GM18508 (cell line): Measurements from ENCODE around the gene TMEM266.

ENCODE experiments used
- ATAC-seq: cut with Tn5 transposase; IDR thresholded peaks from one replicate; pipeline ENCODE4 v1.9.1; 2021; ENCODE audit warnings: moderate number of reproducible peaks; ENCODE audit not compliant: insufficient read depth, unreplicated experiment

Gene TMEM266

DNA sequence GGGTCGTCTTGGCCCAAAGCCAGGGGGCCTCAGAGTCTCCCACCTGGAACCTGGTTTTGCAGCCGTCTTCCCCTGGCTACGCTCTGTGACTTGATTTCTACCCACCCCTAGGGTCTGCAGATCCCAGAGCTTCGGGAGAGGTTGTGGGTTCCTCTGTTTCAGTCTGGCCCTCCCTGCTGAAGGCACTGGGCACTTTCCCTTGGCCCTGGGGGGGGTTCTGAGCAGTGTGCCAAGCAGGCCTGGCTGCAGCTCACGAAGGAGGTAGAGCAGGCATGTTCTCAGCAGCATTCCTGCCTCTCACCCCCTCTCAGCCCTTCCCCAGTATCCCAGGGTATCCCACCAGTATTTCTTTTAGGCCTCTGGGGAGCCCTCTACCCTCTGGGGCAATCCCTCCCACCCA lies 99.0 kb downstream of the TMEM266 start:
- no peak for ATAC-seq

DNA sequence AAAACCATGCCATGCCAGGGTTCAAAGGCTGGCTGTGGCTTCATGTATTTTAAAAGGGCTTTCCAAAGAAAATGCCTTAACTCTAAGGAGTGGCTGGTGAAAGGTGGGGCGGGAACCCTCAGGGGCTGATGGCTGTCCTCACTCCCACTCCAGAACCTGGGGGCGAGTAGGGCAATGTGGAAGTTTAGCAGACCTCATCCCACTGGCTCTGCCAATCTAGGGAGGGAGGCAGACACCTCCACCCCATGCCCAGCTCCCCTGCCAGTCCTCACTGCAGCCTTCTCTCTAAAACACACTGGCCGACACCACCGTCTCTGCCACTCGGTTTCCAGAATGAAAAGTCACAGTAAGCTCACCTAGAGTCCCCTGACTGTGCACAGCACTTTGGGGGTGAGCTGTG lies 99.5 kb downstream of the TMEM266 start:
- ATAC-seq: no peak

GRCh38 chr15:76160426-76161152 lies 100.8 kb downstream of the TMEM266 start:
- ATAC-seq: no peak

- ATAC-seq: no peak
Observed at GRCh38 chr15:76161153-76162035, 101.6 kb downstream of the TMEM266 start.

GRCh38 chr15:76162036-76162398 lies 102.2 kb downstream of the TMEM266 start:
- ATAC-seq: no peak

GRCh38 chr15:76162784-76163456 lies 103.1 kb downstream of the TMEM266 start:
- ATAC-seq: no peak

DNA sequence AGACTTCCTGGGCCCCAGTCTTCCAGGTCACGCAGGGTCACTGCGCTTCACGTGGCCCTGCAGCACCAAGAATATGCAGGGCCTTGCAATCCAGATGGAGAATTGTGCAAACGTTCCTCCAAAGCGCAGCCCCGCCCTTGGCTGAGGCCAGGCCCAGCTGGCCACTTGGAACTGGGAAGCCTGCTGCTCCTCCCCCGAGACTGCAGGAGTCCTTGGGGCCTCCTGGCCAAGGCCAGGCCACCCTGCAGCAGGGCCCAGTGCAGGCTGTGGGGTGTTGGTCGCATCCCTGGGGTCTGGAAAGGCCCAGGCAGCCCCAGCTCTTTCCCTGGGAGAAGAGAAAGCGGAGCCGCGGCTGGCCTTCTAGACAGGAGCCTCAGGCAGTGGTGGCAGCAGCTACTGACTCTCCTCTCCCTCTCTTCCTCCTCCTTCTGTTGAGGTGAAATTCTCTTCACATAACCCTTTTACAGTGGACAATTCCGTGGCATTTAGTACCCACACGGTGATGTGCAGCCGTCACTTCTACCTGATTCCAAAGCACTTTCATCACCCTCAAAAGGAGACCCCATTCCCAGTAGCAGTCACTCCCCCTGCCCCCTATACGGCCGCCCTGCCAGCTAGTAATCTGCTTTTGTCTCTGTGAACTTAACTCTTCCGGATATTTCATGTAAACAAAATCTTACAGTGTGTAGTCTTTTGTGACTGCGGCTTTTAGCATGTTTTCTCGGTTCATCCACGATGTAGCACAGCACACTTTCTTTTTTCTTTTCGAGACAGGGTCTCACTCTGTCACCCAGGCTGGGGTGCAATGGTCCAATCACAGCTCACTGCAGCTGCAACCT lies 103.9 kb downstream of the TMEM266 start:
- no peak for ATAC-seq

- ATAC-seq: no peak
Observed at GRCh38 chr15:76164602-76165001, 104.8 kb downstream of the TMEM266 start.

DNA sequence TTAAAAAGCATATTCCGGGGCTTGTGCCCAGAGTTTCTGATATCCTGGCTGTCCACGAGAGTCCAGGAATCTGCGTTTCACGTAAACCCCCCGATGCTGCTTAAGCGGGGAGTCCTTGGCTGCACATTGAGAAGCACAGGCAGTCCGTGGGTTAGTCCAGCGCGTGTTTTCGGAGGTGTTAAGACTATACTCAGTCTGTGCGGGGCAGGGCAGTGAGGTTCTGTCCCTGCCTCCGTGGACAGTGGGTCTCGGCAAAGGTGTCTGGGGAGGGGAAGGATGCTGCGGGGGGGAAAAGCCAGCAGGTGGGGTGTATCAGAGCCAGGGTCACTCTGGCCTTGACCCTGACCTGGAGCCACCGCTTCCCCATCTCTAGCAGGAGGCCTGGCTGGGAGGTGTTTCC lies 106.2 kb downstream of the TMEM266 start:
- no peak for ATAC-seq

DNA sequence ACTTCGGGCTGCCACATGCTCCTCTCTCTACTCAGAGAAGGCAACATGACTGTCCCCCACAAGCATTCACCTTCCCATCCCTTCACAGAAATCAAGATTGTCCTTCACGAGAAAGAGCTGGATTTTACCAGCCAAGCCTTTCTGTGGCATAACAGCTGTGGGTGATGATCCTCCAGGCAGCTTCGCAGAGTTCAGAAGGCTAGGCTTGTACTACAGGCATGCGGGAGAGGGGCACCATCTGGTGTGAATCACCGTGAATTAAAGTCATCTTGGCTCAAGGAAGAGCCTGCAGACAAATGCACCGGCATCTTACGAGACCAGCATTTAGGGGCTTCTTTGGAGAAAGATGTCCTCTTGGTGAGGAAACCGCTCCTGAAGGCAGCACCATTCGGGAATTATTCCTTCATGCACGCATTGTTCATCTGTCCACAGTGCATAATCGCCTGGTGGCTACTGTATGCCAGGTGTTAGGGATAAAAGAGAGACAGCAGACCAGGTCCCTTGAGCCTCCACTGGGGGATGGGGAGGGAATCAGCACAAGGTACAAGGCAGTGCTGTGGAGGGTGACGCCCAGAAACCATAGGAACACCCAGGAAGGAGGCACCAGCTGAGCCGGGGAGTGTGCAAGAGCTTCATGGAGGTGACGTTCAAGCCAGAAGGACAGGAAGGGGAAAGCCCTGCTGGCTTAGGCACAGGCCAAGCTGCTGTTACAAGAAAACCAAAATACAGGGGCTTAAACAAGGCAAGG lies 108.6 kb downstream of the TMEM266 start:
- ATAC-seq: no peak

DNA sequence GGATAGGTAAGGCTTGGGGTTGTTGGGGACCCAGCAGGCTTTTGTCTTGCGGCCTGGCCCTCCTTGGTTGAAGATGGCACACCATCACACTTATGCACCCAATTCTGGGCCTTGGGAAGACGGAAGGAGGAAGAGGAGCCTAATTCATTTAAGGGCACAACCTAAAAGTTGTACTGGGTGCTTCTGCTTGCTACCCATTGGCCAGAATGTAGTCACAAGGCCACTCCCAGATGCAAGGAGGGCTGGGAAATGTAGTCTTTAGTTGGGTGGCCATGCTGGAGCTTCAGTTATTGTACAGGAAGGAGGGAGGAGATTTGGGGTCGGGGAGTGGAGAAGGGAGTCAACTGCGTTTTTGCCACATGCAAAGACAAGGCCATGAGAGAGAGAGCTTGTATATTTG lies 109.2 kb downstream of the TMEM266 start:
- ATAC-seq: no peak

- ATAC-seq: no peak
Observed at GRCh38 chr15:76169911-76170800, 110.4 kb downstream of the TMEM266 start.

DNA sequence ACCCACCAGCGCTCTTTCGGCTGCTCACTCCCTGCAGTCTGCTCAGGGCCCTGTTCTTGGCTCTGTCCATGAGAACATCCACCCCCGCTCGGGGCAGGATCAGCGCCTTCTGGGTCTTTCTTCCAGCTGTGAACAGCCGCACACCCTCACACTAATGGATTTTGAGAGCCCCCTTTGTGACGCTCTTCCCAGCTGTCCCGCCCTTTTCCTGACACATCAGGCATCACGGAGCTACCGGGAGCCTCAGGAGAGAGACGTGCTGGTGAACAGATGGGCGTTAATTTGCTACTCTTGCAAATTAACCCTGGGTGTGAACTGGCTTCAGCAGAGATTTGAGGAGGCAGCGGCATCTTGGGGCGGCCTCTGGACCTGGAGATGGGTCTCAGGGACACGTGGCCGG lies 113.0 kb downstream of the TMEM266 start:
- ATAC-seq: no peak

DNA sequence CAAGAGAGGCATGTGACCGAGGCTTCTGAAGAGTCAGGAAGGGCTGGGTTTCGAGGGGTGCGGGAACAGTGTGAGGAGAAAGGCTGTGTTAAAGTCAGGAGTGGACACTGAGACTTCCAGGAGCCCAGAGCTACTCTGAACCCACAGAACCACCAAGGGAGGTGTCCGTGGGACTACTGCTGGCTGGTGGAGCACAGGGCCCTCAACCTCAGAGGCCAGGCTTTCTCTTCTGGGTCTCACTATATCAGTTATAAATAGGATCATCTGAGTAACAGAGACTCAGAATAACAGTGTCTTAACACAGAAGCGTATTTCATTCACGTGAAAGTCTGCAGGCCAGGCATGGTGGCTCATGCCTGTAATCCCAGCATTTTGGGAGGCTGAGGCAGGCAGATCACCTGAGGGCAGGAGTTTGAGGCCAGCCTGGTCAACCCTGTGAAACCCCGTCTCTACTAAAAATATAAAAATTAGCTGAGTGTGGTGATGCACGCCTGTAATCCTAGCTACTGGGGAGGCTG lies 113.6 kb downstream of the TMEM266 start:
- no peak for ATAC-seq

- ATAC-seq: no peak
Observed at GRCh38 chr15:76174654-76175053, 114.9 kb downstream of the TMEM266 start.

DNA sequence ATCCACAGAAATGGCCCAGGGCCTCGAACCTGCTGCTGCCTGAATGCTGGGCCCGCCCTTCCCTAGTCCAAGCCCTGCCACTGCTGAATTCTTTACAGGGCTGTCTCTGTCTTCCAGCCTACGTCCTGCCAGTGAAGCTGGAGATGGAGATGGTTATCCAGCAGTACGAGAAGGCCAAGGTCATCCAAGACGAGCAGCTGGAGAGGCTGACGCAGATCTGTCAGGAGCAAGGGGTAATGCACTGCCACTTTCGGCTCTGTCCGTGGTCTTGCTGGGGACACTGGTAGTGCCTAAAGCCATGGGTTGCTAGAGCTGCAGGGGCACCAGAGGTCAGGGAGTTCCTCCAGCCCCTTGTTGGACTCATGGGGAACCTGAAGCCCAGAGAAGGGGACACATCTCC lies 115.7 kb downstream of the TMEM266 start:
- ATAC-seq: no peak

DNA sequence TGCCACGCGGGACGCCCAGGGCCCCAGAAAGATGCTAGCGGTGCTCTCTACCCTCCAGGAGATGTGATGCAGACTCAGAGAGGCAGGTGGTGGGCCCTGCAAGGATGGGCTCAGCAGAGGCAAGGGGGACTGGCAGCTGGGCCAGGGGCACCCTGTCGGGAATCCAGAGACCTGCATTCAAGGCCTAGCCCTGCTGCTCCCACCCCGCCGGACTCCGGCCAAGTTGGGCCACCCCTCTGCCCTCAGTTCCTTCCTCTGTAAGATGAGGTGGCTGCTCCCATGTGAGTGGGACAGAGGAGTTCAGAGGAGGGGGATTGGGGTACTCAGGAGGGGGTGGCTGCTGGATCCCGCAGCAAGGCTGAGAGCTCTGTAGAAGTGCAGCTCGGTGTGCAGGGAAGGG lies 116.3 kb downstream of the TMEM266 start:
- no peak for ATAC-seq

GRCh38 chr15:76176487-76177085 lies 116.8 kb downstream of the TMEM266 start:
- ATAC-seq: no peak
